K562 (cell line): ENCODE results near the gene PNPLA1. TPM values are rescaled to one million over a fixed set of nuclear protein-coding genes. Genes with fewer than 3 reads are reported as not detected.

ENCODE experiments used
- BRD9 ChIP-seq: fragments of 450-650 bp; IDR thresholded peaks from 2 replicates; pipeline ENCODE4 v1.6.1; 2018; ENCODE audit warnings: low read depth; ENCODE audit not compliant: partially characterized antibody
- CCAR2 ChIP-seq: fragments of 200-400 bp; formaldehyde crosslinking; IDR thresholded peaks from 2 replicates; pipeline ENCODE4 v1.6.1; 2017; ENCODE audit warnings: mild to moderate bottlenecking, low read depth, low read length
- DMBX1 ChIP-seq: fragments of 250-450 bp; sonication (Bioruptor Pico); IDR thresholded peaks from 2 replicates; pipeline ENCODE4 v1.8.0; 2022; ENCODE audit warnings: inconsistent platforms, mild to moderate bottlenecking, moderate library complexity, borderline replicate concordance
- ERF ChIP-seq: fragments of 450-650 bp; formaldehyde crosslinking; IDR thresholded peaks from 2 replicates; pipeline ENCODE4 v1.4.0; 2020; ENCODE audit warnings: mild to moderate bottlenecking, mixed read lengths
- EWSR1 ChIP-seq: fragments of 450-650 bp; IDR thresholded peaks from 2 replicates; pipeline ENCODE4 v1.6.1; 2018; ENCODE audit warnings: borderline replicate concordance, mild to moderate bottlenecking, low read depth, moderate library complexity; ENCODE audit not compliant: partially characterized antibody
- FOSL1 ChIP-seq: fragments of 200-800 bp; sonication (Bioruptor generic); conservative IDR thresholded peaks from 2 replicates; pipeline ENCODE4 v1.6.1; 2016; ENCODE audit warnings: missing genetic modification characterization, missing compliant biosample characterization
- ILF3 ChIP-seq: fragments of 450-650 bp; IDR thresholded peaks from 2 replicates; pipeline ENCODE4 v1.6.1; 2018; ENCODE audit warnings: antibody characterized with exemption, mild to moderate bottlenecking, moderate library complexity, borderline replicate concordance
- KAT2B ChIP-seq: IDR thresholded peaks from one replicate; pipeline ENCODE4 v1.6.1; 2012; ENCODE audit warnings: low read depth, mild to moderate bottlenecking, control low read depth, inconsistent platforms, low read length, moderate library complexity
- KAT8 ChIP-seq: fragments of 450-650 bp; IDR thresholded peaks from 2 replicates; pipeline ENCODE4 v1.6.1; 2016; ENCODE audit warnings: low read depth, mild to moderate bottlenecking
- MTA2 ChIP-seq: fragments of 450-650 bp; IDR thresholded peaks from 2 replicates; pipeline ENCODE4 v1.6.1; 2016; ENCODE audit warnings: low read depth
- MYNN ChIP-seq, 2 experiments: sonication (generic); formaldehyde crosslinking in 1 of 2; IDR thresholded peaks; 2 replicates each; pipeline versions ENCODE4 v1.5.0 to v1.6.1; 2016 to 2020; ENCODE audit warnings: antibody characterized with exemption in 1 of 2, missing genetic modification reagents in 1 of 2
- NFXL1 ChIP-seq: fragments of 450-650 bp; formaldehyde crosslinking; IDR thresholded peaks from 2 replicates; pipeline ENCODE4 v1.4.0; 2021; ENCODE audit warnings: mild to moderate bottlenecking
- ZEB2 ChIP-seq: fragments of 450-650 bp; IDR thresholded peaks from 2 replicates; pipeline ENCODE4 v1.6.1; 2016
- ZNF146 ChIP-seq: IDR thresholded peaks from one replicate; pipeline ENCODE4 v1.6.1; 2018; ENCODE audit warnings: missing compliant biosample characterization; ENCODE audit not compliant: unreplicated experiment
- ZNF224 ChIP-seq: sonication (generic); formaldehyde crosslinking; IDR thresholded peaks from 2 replicates; pipeline ENCODE4 v1.8.0; 2022; ENCODE audit warnings: mild to moderate bottlenecking, missing genetic modification reagents
- ZNF239 ChIP-seq: fragments of 250-450 bp; sonication (Bioruptor Pico); IDR thresholded peaks from 2 replicates; pipeline ENCODE4 v1.4.0; 2020; ENCODE audit warnings: mild to moderate bottlenecking
- ZNF3 ChIP-seq: fragments of 250-450 bp; sonication (Bioruptor Pico); IDR thresholded peaks from 2 replicates; pipeline ENCODE4 v1.5.0; 2021; ENCODE audit warnings: mild to moderate bottlenecking, moderate library complexity
- ZNF431 ChIP-seq: sonication (generic); formaldehyde crosslinking; IDR thresholded peaks from 2 replicates; pipeline ENCODE4 v1.8.0; 2022; ENCODE audit warnings: mild to moderate bottlenecking, missing genetic modification reagents
- polyA plus RNA-seq, 8 experiments: library from polyadenylated mRNA; depleted of rRNA in 4 of 8; stranded (reverse) in 5 of 8; unstranded in 3 of 8; fragments of >200 nt; fragmentation: Nextera tagmentation in 2 of 8; fragmentation: Illumina TruSeq in 1 of 8; extraction: Ambion mirVana in 2 of 8; extraction: Trizol in 1 of 8; gene quantifications; 2 replicates each; pipeline versions ENCODE4 v1.2.1 to v1.2.3, GENCODE V29; 2011 to 2014; ENCODE audit warnings: inconsistent platforms in 1 of 8, missing spikeins in 1 of 8
- total RNA-seq, 7 experiments: library from RNA; depleted of rRNA in 6 of 7; stranded (reverse); fragments of >200 nt in 6 of 7; fragmentation: Illumina TruSeq in 2 of 7; extraction: Trizol in 2 of 7; gene quantifications; 2 replicates each; pipeline versions ENCODE4 v1.2.1 to v1.2.3, GENCODE V29; 2011 to 2021; ENCODE audit warnings: low replicate concordance in 1 of 7
- TF ChIP-seq, protein P1 (sequence below): fragments of 200-800 bp; sonication (Bioruptor generic); IDR thresholded peaks from 2 replicates; pipeline ENCODE4 v1.6.1; 2017; ENCODE audit warnings: missing genetic modification characterization, missing compliant biosample characterization
- TF ChIP-seq, protein P2 (sequence below): fragments of 250-450 bp; sonication (Bioruptor Pico); IDR thresholded peaks from 2 replicates; pipeline ENCODE4 v1.8.0; 2022; ENCODE audit warnings: inconsistent platforms, mild to moderate bottlenecking, moderate library complexity, borderline replicate concordance
- TF ChIP-seq, protein P3 (sequence below): fragments of 250-450 bp; sonication (Bioruptor Pico); IDR thresholded peaks from 2 replicates; pipeline ENCODE4 v1.5.0; 2021
- TF ChIP-seq, protein P4 (sequence below): fragments of 450-650 bp; IDR thresholded peaks from 2 replicates; pipeline ENCODE4 v1.6.1; 2016; ENCODE audit warnings: antibody characterized with exemption
- TF ChIP-seq, protein P5 (sequence below): conservative IDR thresholded peaks from 2 replicates; pipeline ENCODE4 v1.6.1; 2011; ENCODE audit warnings: low read depth, mild to moderate bottlenecking, low read length; ENCODE audit not compliant: control insufficient read depth

The PNPLA1 gene
- total and polyA plus RNA-seq, 9 of the 15 experiments (the other 6 are each of a cell fraction or from before 2014, with no cell fraction given): 0.04 to 0.27 (median 0.13) TPM; not detected in 2

DNA sequence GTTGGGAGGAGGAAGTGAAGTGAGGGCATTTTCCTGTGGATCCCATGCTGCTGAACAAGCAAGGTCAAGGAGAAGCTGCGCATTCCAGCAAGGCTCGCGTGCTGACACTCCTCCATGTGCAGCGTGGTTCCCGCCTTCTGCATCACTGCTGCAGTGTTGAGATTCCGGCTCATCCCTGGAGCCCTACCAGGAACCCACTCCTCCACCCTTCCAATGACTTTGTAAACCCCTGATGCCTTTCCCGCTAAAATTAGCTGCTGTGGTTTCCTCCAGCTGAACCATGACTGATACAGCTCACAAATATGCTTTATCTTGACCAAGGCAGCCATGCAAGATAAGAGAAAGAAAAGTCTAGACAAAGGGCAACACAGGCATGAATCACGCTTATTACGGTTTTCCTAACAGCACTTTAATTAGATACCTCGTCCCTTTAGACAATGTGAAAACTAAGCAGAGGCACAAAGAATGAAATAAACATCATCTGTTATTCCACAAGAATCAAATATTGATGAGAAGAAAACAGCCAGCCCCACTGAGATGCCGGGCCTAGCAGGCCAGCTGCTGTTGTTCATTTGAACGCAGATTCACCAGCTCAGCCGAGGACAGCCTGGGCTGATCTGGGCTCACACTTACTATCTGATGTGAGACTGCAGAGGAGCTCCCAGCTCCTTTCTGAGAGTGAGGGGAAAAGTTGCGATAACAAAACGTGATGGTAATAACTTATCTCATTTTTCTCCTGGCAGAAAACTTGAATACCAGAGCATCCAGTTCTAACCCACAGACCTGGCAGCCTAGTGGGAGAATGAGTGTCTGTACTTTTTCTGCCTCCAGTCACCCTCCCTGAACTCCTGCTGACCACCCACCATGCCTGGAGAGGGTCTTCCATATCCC, 81.1 kb downstream of the PNPLA1 start (continued):
- TF ChIP-seq, protein P1, sequence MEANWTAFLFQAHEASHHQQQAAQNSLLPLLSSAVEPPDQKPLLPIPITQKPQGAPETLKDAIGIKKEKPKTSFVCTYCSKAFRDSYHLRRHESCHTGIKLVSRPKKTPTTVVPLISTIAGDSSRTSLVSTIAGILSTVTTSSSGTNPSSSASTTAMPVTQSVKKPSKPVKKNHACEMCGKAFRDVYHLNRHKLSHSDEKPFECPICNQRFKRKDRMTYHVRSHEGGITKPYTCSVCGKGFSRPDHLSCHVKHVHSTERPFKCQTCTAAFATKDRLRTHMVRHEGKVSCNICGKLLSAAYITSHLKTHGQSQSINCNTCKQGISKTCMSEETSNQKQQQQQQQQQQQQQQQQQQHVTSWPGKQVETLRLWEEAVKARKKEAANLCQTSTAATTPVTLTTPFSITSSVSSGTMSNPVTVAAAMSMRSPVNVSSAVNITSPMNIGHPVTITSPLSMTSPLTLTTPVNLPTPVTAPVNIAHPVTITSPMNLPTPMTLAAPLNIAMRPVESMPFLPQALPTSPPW: peak; percentile 73
- no peak for TF ChIP-seq BRD9
- TF ChIP-seq, protein P2, sequence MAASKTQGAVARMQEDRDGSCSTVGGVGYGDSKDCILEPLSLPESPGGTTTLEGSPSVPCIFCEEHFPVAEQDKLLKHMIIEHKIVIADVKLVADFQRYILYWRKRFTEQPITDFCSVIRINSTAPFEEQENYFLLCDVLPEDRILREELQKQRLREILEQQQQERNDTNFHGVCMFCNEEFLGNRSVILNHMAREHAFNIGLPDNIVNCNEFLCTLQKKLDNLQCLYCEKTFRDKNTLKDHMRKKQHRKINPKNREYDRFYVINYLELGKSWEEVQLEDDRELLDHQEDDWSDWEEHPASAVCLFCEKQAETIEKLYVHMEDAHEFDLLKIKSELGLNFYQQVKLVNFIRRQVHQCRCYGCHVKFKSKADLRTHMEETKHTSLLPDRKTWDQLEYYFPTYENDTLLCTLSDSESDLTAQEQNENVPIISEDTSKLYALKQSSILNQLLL (CRISPR knock-in tag): no peak
- no peak for TF ChIP-seq ZNF224 (CRISPR knock-in tag)
- TF ChIP-seq EWSR1: no peak
- no peak for TF ChIP-seq CCAR2
- TF ChIP-seq ZNF431 (CRISPR knock-in tag): no peak
- no peak for TF ChIP-seq NFXL1 (CRISPR knock-in tag)
- TF ChIP-seq DMBX1 (CRISPR knock-in tag): peak; percentile 84
- peak; percentile 87 for TF ChIP-seq MYNN (IDR thresholded peaks at IDR 0.05)
- TF ChIP-seq MYNN (CRISPR knock-in tag; IDR thresholded peaks at IDR 0.05): no peak
- TF ChIP-seq ZNF146: no peak
- TF ChIP-seq ZNF239 (CRISPR knock-in tag): peak; percentile 58; the same call in 1 of the 2 replicates
- no peak for TF ChIP-seq ZNF3 (CRISPR knock-in tag)
- peak; percentile 93 for TF ChIP-seq MTA2
- no peak for TF ChIP-seq ERF (CRISPR knock-in tag)
- TF ChIP-seq, protein P3, sequence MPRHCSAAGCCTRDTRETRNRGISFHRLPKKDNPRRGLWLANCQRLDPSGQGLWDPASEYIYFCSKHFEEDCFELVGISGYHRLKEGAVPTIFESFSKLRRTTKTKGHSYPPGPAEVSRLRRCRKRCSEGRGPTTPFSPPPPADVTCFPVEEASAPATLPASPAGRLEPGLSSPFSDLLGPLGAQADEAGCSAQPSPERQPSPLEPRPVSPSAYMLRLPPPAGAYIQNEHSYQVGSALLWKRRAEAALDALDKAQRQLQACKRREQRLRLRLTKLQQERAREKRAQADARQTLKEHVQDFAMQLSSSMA: no peak
- TF ChIP-seq, protein P4, sequence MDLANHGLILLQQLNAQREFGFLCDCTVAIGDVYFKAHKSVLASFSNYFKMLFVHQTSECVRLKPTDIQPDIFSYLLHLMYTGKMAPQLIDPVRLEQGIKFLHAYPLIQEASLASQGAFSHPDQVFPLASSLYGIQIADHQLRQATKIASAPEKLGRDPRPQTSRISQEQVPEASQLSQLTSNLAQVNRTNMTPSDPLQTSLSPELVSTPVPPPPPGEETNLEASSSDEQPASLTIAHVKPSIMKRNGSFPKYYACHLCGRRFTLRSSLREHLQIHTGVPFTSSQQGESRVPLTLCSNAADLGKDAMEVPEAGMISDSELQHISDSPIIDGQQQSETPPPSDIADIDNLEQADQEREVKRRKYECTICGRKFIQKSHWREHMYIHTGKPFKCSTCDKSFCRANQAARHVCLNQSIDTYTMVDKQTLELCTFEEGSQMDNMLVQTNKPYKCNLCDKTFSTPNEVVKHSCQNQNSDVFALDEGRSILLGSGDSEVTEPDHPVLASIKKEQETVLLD: peak; percentile 63; the same call in 1 of the 2 replicates
- TF ChIP-seq, protein P5, sequence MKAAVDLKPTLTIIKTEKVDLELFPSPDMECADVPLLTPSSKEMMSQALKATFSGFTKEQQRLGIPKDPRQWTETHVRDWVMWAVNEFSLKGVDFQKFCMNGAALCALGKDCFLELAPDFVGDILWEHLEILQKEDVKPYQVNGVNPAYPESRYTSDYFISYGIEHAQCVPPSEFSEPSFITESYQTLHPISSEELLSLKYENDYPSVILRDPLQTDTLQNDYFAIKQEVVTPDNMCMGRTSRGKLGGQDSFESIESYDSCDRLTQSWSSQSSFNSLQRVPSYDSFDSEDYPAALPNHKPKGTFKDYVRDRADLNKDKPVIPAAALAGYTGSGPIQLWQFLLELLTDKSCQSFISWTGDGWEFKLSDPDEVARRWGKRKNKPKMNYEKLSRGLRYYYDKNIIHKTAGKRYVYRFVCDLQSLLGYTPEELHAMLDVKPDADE: no peak
- no peak for TF ChIP-seq ILF3
- no peak for TF ChIP-seq KAT8
- no peak for TF ChIP-seq KAT2B
- peak; percentile 87 for TF ChIP-seq ZEB2
- TF ChIP-seq FOSL1: peak; percentile 99
